Colonic mucosa (tissue), 4 donors: ENCODE measurements around the gene TCF7L2. TPM values are rescaled to one million over a fixed set of nuclear protein-coding genes. Genes with fewer than 3 reads are reported as not detected.

Experiments used
- DNase-seq: peaks from one replicate; pipeline ENCODE4 v3.0.0-alpha.2; 2020
- H3K27ac ChIP-seq: fragments of 200-600 bp; one replicate; pipeline ENCODE4 v1.8.0; 2021
- H3K27me3 ChIP-seq: fragments of 200-600 bp; one replicate; pipeline ENCODE4 v1.8.0; 2021
- H3K36me3 ChIP-seq: fragments of 200-600 bp; one replicate; pipeline ENCODE4 v1.8.0; 2021
- H3K4me1 ChIP-seq: fragments of 200-600 bp; one replicate; pipeline ENCODE4 v1.8.0; 2021; ENCODE audit warnings: mild to moderate bottlenecking
- H3K4me3 ChIP-seq: fragments of 200-600 bp; one replicate; pipeline ENCODE4 v1.8.0; 2021
- H3K9ac ChIP-seq, 2 donors: one replicate each; pipeline ENCODE4 v1.7.0; 2013; ENCODE audit warnings: control low read depth in 2 of 2, low read depth in 2 of 2, low read length in 2 of 2
- H3K9me3 ChIP-seq: fragments of 200-600 bp; one replicate; pipeline ENCODE4 v1.8.0; 2021
- CTCF ChIP-seq: fragments of 200-600 bp; IDR thresholded peaks from one replicate; pipeline ENCODE4 v1.8.0; 2022; ENCODE audit warnings: antibody characterized with exemption, mild to moderate bottlenecking
- intact Hi-C: fragments of 100-400 bp; cut with DNase I; formaldehyde crosslinking; loops from one replicate; pipeline ENCODE4 v1.14.1; 2022
- total RNA-seq, 2 donors: library from RNA; stranded (reverse); fragmentation: NEBNext Ultra II Directional in 1 of 2; extraction: Animal tissue kit (Norgen Biotek cat#: 25700) in 1 of 2; gene quantifications; one replicate each; pipeline ENCODE4 v1.2.1, GENCODE V29; 2021
- donor health status: healthy.
- donor health status: DM: no; HTN: no; CAD: no.
- donor health status: DM: no; HTN: no; CAD: no.

Gene TCF7L2
- total RNA-seq, 2 donors from 2014 or later, result 65.1 to 98.9 TPM

DNA sequence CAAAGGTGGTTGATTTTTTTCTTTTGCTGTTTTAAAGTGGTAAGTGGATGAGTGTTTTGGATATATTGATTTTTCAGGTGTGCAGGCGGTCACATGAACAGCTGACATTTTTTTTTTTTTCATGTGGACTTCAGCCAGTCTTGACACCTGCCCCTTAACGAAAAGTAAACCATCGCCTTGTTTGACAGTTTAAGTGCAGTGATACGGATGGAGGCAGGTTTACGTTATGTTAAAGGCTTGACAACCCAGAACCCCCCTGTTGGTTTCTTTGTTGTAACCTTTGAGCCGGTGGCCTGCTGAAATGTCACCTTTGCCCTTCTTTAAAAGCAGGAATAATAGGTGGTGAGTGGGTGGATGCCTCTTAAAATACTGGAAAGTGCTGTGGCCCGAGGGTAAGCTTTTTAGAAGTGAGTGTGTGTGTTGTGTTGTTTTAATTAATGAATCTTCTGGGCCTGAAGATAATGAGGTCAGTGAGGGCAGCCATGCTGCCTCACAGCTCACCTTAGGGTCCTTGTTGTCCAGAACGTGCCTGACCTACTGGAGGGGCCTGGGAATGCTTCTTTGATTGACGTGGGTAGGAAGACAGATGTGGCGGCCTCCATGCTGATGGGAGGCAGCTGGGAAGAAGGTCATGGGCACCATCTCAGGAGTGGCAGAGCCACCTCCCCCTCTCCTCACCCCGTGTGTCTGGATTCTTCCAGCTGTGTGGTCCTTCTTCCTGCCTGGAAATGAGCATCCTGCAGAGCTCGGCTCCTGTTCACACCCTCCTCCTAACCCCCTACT is 69.8 kb downstream of the TCF7L2 start:
- TF ChIP-seq CTCF, result no peak
- Histone ChIP-seq H3K9me3 (no peaks in the 10 kb centered on the region), H3K27me3 (no peaks in the 10 kb centered on the region), H3K4me3 (no peak overlapping the region), H3K9ac (no peak overlapping the region), H3K36me3 (no peaks in the 10 kb centered on the region), H3K4me1 (peaks cover 25% of the 10 kb centered on the region), H3K27ac (peak overlapping the region; percentile 36)
- DNase-seq, result no peak
- intact Hi-C loops, result no loop called here

- DNase-seq, result no peak
- TF ChIP-seq CTCF, result no peak
- intact Hi-C loops, result no loop called here
- Histone ChIP-seq H3K36me3 (no peaks in the 10 kb centered on the region), H3K4me3 (no peak overlapping the region), H3K27me3 (no peaks in the 10 kb centered on the region), H3K9ac (no peak overlapping the region), H3K9me3 (no peaks in the 10 kb centered on the region), H3K27ac (no peak overlapping the region), H3K4me1 (peaks cover 25% of the 10 kb centered on the region)
Measured at GRCh38 chr10:113020475-113020753, 70.4 kb downstream of the TCF7L2 start.

GRCh38 chr10:113020838-113021237 is 70.8 kb downstream of the TCF7L2 start:
- Histone ChIP-seq H3K9me3 (no peaks in the 10 kb centered on the region), H3K27ac (no peak overlapping the region), H3K4me1 (peaks cover 25% of the 10 kb centered on the region), H3K36me3 (no peaks in the 10 kb centered on the region), H3K4me3 (no peak overlapping the region), H3K9ac (peak overlapping the region in 1 of 2 donors; percentile 10), H3K27me3 (no peaks in the 10 kb centered on the region)
- intact Hi-C loops, result no loop called here
- no peak for DNase-seq
- TF ChIP-seq CTCF, result no peak

- intact Hi-C loops, result no loop called here
- Histone ChIP-seq H3K4me1 (peaks cover 25% of the 10 kb centered on the region), H3K27me3 (no peaks in the 10 kb centered on the region), H3K27ac (no peak overlapping the region), H3K9ac (peak overlapping the region in 1 of 2 donors; percentile 10), H3K9me3 (no peaks in the 10 kb centered on the region), H3K4me3 (no peak overlapping the region), H3K36me3 (no peaks in the 10 kb centered on the region)
- DNase-seq, result no peak
- TF ChIP-seq CTCF, result no peak
Measured at GRCh38 chr10:113021268-113022040, 71.4 kb downstream of the TCF7L2 start.

GRCh38 chr10:113022265-113022664 is 72.2 kb downstream of the TCF7L2 start:
- intact Hi-C loops, result no loop called here
- TF ChIP-seq CTCF, result no peak
- Histone ChIP-seq H3K9ac (no peak overlapping the region), H3K4me1 (peaks cover 21% of the 10 kb centered on the region), H3K9me3 (no peaks in the 10 kb centered on the region), H3K27ac (no peak overlapping the region), H3K27me3 (no peaks in the 10 kb centered on the region), H3K36me3 (no peaks in the 10 kb centered on the region), H3K4me3 (no peak overlapping the region)
- DNase-seq, result no peak
